ENCODE data around the gene TSSK6.
A peak's percentile ranks its signal among the peaks of the same experiment; 100 is the strongest.

The TSSK6 gene

DNA sequence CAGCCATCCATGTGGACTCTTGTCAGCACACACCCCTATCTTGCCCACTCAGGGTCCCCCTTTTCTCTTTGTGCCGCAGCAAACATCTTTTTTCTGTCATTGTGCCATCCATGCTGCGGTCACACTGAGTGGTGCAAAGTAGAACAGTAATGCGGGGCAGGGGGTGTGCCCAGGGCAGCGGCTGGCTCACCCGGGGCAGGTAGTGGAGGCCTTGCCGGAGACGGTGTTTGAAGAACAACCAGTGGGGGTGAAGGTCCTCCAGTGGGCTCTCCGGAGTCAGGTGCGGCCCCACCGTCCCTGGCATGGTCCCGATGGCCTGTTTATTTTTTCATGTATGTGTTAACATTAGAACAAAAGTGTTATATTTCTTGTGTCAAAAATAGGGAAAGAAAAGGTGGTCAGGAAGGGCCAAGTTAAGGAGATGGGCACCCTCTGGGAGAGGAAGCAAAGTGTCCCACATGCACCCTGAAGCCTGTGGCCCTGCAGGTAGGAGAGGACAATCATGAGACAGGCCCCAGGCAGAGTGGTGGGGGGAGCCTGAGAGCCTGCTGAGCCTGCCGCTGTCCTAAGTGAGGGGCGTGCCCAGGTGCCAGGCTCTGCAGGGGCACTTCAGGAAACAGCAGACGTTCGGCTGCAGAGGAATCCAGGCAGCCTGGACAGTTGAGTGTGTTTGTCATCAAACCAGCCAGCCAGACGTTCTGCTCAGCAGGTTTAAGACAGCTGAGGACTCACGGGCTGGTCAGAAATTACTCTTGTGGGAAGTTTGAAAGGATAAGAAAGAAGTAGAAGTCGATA lies 12.3 kb downstream of the TSSK6 start:
- DNase-seq (no peak), ATAC-seq (replicated peaks) (no peak)
- Mint-ChIP-seq H3K4me3 (no peak overlapping the region), H3K36me3 (ENCODE audit: insufficient read depth) (peaks cover 70% of the 10 kb centered on the region), H3K27ac (peak overlapping the region; percentile 27 to 54), H3K9me3 (no peaks in the 10 kb centered on the region), H3K27me3 (no peaks in the 10 kb centered on the region), H3K4me1 (ENCODE audit: low read depth in 2 of 2) (no peaks in the 10 kb centered on the region)

DNA sequence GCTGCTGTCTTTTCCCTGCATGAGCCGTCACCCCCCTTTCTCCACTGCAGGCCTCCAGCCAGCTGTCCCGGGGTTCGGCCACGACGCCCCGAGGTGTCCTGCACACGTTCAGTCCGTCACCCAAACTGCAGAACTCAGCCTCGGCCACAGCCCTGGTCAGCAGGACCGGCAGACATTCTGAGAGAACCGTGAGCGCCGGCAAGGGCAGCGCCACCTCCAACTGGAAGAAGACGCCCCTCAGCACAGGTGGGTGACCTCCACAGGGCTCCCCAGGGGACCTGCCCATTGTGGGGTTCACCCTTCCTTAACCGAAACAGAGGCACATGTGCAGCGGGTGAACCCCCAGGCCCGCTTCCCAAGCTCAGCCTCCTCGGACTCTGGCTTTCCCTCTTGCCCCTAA lies 13.1 kb downstream of the TSSK6 start:
- H3K27ac Mint-ChIP-seq = peak overlapping the region in 1 of 2 donors; percentile 54
- peaks cover 71% of the 10 kb centered on the region for H3K36me3 Mint-ChIP-seq (ENCODE audit: insufficient read depth)
- H3K4me3 Mint-ChIP-seq = no peak overlapping the region
- no peaks in the 10 kb centered on the region for H3K9me3 Mint-ChIP-seq
- ATAC-seq (replicated peaks) (no peak), DNase-seq (no peak)
- H3K27me3 Mint-ChIP-seq = no peaks in the 10 kb centered on the region
- H3K4me1 Mint-ChIP-seq (ENCODE audit: low read depth in 2 of 2) = no peaks in the 10 kb centered on the region

DNA sequence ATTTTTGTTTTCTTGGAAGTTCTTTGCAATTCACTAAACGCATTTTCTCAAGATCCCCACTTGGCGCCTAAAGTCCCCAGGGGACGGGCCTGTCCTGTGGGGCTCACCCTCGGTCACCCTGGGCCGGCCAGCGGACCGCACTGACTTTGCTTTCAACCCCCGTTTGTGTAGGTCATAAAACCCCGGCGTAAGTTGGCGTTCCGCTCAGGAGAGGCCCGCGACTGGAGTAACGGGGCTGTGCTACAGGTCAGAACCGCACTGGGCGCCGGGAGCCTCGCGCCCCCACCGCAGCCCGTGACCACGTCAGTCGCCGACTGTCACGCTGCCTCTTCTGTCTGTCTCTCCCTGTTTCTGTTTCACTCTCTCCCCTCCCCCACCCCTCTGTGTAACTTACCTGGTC lies 13.6 kb downstream of the TSSK6 start:
- Mint-ChIP-seq H3K36me3 (ENCODE audit: insufficient read depth) (peaks cover 68% of the 10 kb centered on the region), H3K9me3 (no peaks in the 10 kb centered on the region)
- ATAC-seq (replicated peaks) = no peak

DNA sequence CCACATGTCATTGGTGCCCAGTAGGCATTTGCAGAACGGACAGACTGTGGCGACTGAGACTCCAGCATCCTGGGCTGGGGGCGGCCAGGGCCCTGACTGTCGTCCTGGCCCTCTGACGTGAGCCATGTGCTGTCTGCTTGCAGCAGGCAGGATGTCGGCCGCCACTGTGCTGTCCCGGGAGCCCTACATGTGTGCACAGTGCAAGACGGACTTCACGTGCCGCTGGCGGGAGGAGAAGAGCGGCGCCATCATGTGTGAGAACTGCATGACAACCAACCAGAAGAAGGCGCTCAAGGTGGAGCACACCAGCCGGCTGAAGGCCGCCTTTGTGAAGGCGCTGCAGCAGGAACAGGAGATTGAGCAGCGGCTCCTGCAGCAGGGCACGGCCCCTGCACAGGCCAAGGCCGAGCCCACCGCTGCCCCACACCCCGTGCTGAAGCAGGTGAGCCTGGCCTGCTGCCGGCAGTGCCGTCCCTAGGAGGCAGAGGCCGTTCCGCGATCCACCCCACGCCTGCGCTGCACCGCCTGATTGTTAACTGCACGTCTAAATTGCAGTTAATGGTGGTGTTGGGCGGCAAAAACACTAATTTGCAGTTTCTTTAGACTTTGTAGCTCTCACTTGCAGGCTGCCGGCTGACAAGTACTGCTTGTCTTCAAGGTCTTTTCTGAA lies 14.2 kb downstream of the TSSK6 start:
- no peak for ATAC-seq (replicated peaks)
- Mint-ChIP-seq H3K9me3 (no peaks in the 10 kb centered on the region), H3K36me3 (ENCODE audit: insufficient read depth) (peaks cover 66% of the 10 kb centered on the region), H3K27me3 (no peaks in the 10 kb centered on the region), H3K4me1 (ENCODE audit: low read depth in 2 of 2) (peaks cover 0 to under 1% of the 10 kb centered on the region in 2 donors), H3K27ac (no peak overlapping the region), H3K4me3 (no peak overlapping the region)
- DNase-seq = no peak

More for the DNA sequence above, 13.6 kb downstream of the TSSK6 start:
- DNase-seq = no peak
- Mint-ChIP-seq H3K27me3 (no peaks in the 10 kb centered on the region), H3K4me1 (ENCODE audit: low read depth in 2 of 2) (no peaks in the 10 kb centered on the region), H3K27ac (peak overlapping the region in 1 of 2 donors; percentile 54), H3K4me3 (no peak overlapping the region)

DNA sequence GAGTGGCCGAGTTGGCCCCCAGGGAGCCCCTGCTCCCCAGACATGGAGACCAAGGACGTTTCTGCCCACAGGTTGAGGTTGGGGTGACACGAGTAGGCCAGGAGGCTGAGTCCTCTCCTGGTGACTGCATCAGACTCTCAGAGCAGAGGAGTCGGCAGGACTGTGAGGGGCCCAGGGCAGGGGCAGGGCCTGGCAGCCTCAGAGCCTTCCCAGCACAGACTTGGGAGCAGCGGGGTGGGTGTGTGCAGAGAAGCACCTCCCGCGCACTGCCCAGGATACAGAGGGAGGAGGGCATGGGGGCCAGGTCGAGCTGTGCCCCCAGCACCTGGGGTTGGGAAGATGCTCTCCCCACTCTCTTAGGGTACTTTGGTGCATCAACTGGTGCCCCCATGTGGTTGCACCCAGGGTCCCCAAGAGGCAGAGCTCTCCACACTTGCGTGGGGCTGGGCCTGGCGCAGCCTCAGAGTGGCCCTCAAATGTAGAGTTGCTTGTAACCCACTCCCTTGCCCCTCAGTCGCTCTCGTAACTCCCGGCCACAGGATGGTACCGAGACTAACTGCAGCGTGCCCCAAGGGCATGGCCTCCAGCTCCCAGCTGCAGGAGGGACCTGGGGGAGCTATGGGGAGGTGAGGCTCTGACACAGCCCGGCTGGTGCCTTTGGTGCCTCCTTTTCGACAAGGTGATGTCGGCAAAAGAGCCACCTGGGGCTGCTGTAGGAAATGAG lies 15.9 kb downstream of the TSSK6 start:
- Mint-ChIP-seq H3K4me1 (ENCODE audit: low read depth in 2 of 2) (peaks cover 0 to 4% of the 10 kb centered on the region in 2 donors), H3K9me3 (no peaks in the 10 kb centered on the region), H3K27ac (peak overlapping the region in 1 of 2 donors; percentile 59), H3K27me3 (no peaks in the 10 kb centered on the region), H3K36me3 (ENCODE audit: insufficient read depth) (peaks cover 76% of the 10 kb centered on the region), H3K4me3 (no peak overlapping the region)
- no peak for DNase-seq
- ATAC-seq (replicated peaks) = no peak

DNA sequence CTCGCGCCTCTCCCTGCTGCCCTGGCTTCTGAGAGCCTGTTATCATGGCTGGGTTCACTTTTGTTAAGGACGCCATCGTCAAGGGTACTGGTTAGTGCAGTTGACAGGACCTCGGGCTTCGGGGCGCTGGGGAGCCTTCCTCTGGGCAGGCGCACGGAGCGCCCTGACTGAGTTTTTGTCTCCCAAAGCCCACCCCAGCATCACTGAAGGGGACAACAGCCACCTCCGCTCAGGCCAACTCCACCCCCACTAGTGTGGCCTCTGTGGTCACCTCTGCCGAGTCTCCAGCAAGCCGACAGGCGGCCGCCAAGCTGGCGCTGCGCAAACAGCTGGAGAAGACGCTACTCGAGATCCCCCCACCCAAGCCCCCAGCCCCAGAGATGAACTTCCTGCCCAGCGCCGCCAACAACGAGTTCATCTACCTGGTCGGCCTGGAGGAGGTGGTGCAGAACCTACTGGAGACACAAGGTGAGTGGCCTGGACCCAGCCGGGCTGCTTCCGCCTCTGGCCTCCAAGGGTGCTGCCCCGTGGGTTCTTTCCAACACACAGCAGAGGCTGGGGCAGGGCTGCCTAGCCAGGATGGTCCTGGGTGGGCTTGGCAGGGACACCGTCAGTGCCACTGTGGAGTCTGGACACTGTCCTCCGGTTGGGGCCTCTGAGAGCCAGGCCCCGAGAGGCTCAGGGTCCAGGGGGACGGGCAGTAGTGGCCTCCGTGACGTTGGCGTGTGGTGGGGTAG lies 16.9 kb downstream of the TSSK6 start:
- no peak for ATAC-seq (replicated peaks)
- no peak overlapping the region for H3K4me3 Mint-ChIP-seq

DNA sequence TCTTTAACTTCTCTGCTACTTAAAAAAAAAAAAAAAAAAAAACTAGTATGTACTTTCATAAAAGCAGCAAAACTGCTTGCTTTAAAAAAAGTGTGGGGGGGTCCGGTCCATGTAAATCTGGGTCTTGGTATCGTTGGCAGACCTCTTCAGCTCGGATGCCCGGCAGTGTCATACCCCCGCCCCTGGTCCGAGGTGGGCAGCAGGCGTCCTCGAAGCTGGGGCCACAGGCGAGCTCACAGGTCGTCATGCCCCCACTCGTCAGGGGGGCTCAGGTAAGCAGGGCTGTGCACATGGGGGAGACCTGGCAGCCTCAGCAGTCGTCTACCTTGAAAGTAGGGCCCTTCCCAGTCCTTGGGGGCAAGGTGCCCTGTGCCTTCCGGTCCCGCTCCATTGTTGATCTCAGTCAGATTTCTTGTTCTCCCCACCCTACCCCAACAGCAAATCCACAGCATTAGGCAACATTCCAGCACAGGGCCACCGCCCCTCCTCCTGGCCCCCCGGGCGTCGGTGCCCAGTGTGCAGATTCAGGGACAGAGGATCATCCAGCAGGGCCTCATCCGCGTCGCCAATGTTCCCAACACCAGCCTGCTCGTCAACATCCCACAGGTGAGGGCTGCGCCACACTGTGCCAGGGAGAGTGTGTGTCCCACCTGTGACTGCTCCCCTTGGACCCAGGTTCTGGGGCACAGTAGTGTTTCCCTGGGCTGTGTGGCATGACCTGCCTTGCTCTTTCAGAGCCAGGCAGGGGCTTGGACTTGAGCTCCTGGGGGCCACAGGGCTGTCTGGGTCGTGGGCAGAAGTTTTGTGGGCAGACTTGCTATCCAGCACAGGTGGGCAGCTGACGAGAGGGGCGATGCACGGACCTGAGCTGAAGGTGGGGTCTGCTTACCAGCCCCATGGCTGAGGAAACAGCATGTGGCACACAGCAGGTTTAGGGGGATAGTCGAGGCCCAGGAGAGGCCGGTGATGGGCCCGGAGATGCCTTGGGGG lies 19.4 kb downstream of the TSSK6 start:
- Mint-ChIP-seq H3K27ac (peak overlapping the region; percentile 26 to 76), H3K27me3 (no peaks in the 10 kb centered on the region), H3K9me3 (no peaks in the 10 kb centered on the region), H3K36me3 (ENCODE audit: insufficient read depth) (peaks cover 66% of the 10 kb centered on the region), H3K4me3 (no peak overlapping the region), H3K4me1 (ENCODE audit: low read depth in 2 of 2) (peaks cover 0 to 4% of the 10 kb centered on the region in 2 donors)
- no peak for DNase-seq
- no peak for ATAC-seq (replicated peaks)

More for the DNA sequence above, 16.9 kb downstream of the TSSK6 start:
- Mint-ChIP-seq H3K9me3 (no peaks in the 10 kb centered on the region), H3K27ac (peak overlapping the region; percentile 59 to 76), H3K36me3 (ENCODE audit: insufficient read depth) (peaks cover 73% of the 10 kb centered on the region), H3K4me1 (ENCODE audit: low read depth in 2 of 2) (peaks cover 0 to 4% of the 10 kb centered on the region in 2 donors), H3K27me3 (no peaks in the 10 kb centered on the region)
- no peak for DNase-seq

DNA sequence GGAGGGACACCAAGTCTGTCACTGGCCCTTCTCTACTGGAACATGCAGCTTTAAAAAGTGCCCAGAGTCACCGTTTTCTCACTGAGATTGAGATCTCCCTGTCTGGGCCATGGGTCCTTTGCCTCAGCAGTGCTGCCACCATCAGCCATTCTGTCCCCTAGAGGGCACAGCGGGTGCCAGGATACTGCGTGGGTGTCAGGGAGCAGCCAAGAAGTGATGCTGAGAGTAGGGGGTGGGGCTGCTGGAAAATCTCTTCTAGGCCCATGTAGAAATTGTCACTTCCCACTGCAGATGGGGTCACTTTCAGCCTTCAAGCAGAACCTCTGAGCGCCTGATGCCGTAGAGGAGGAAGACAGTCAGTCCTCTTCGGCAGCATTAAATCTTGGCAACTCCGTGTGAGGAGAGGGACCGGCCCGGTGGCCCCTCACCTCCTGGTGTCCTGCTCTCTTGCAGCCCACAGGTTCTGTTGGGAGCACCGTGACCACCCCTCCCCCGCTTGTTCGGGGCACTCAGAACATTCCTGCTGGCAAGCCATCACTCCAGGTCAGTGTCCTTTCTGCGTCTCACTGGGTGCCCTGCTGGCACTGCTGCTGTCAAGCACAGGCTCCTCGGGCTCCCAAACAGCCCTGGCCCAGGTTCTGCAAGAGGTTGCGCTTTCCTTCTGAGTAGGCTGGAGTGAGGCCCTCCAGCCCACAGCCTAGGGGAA lies 21.4 kb downstream of the TSSK6 start:
- Mint-ChIP-seq H3K4me3 (no peak overlapping the region), H3K9me3 (no peaks in the 10 kb centered on the region), H3K4me1 (ENCODE audit: low read depth in 2 of 2) (peaks cover 16 to 22% of the 10 kb centered on the region in 2 donors), H3K27ac (no peak overlapping the region), H3K36me3 (ENCODE audit: insufficient read depth) (peaks cover 71% of the 10 kb centered on the region), H3K27me3 (no peaks in the 10 kb centered on the region)
- DNase-seq (no peak), ATAC-seq (replicated peaks) (no peak)

DNA sequence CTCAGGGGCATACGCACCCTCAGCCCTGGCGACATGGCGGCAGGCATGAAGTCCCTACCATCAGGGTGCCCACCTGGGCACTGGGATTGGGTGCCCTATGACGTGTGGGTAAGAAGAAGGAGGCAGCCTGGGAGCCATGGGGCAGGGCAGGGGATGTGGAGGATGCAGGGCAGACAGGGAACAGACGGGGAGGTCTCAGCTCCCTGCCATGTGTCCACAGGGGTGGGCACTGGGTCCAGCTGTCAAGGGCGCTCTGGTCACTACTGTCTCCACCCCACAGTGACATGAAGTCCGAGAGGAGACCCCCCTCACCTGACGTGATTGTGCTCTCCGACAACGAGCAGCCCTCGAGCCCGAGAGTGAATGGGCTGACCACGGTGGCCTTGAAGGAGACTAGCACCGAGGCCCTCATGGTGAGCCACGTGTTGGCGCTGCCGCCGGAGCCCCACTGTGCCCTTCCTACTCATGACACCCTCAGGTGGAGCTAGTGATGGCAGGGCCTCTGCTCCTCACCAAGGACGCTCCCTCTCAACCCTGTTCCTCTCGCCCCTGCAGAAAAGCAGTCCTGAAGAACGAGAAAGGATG lies 23.2 kb downstream of the TSSK6 start:
- peaks cover 66% of the 10 kb centered on the region for H3K36me3 Mint-ChIP-seq (ENCODE audit: insufficient read depth)
- peaks cover 31 to 40% of the 10 kb centered on the region in 2 donors for H3K4me1 Mint-ChIP-seq (ENCODE audit: low read depth in 2 of 2)
- no peaks in the 10 kb centered on the region for H3K27me3 Mint-ChIP-seq
- H3K4me3 Mint-ChIP-seq = no peak overlapping the region
- H3K9me3 Mint-ChIP-seq = no peaks in the 10 kb centered on the region
- no peak for DNase-seq
- no peak for ATAC-seq (replicated peaks)
- H3K27ac Mint-ChIP-seq = peak overlapping the region in 1 of 2 donors; percentile 41

DNA sequence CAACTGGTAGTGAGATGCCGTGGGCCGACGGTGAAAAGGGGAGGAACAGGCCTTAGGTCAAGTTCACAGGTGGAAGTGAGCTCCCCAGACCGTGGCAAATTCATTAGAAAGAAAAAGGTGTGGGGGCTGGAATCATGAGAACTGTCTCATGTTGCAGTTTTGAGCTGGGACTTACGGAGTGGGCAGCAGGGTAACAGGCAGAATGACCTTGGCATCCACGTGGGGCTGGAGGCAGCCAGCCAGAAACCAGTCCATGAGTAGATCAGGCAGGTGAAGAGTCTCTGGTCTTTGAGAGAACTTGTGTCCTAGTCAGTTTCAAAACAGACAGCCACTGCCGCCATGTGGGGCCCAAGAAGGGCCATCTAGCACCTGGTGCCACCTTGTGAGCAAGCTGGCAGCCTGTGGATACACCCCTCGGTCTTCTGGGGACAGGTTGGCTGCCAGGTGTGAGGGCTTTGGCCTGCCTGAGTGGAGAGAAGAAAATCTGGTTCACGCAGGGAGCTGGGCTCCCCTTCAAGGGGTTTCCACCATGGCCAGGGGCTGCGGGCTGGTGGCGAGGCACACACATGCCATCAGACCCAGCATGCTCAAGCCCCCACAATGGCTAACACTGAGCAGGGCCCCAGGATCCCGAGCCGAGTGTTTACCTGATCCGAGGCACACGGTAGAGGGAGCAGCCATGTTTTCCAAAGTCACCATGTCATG lies 23.9 kb downstream of the TSSK6 start:
- ATAC-seq (replicated peaks) (no peak), DNase-seq (no peak)
- Mint-ChIP-seq H3K27me3 (no peaks in the 10 kb centered on the region), H3K4me3 (no peak overlapping the region), H3K36me3 (ENCODE audit: insufficient read depth) (peaks cover 65% of the 10 kb centered on the region), H3K9me3 (no peaks in the 10 kb centered on the region), H3K27ac (no peak overlapping the region), H3K4me1 (ENCODE audit: low read depth in 2 of 2) (peaks cover 33 to 46% of the 10 kb centered on the region in 2 donors)

Measured in effector memory CD8-positive, alpha-beta T cell (primary cell).